ENCODE data around the gene TTC21A. TPM values are rescaled to one million over a fixed set of nuclear protein-coding genes. Genes with fewer than 3 reads are reported as not detected.
"Not testable (repeated sequence)": the region's sequence is repeated elsewhere in the genome, so short reads cannot be mapped to it uniquely, and the experiment has no call there.

TTC21A gene
- total RNA-seq, 2 experiments from 2014 or later = 1.5 to 1.6 TPM

- no peaks in the 10 kb centered on the region for H3K27me3 Mint-ChIP-seq (ENCODE audit: low read depth)
- intact Hi-C loops (cut with micrococcal nuclease) = no loop called here
- DNase-seq = no peak
- H3K4me3 Mint-ChIP-seq = no peak overlapping the region
- no peaks in the 10 kb centered on the region for H3K36me3 Mint-ChIP-seq (ENCODE audit: low read depth)
- CTCF ChIA-PET = interaction anchor here (0.7 kb wide), 1 partner anchor 54 kb away, joined by 3 read pairs; no protein-coding TSS in a partner anchor
- no peaks in the 10 kb centered on the region for H3K9me3 Mint-ChIP-seq
- no peak overlapping the region for H3K27ac Mint-ChIP-seq
- H3K4me1 Mint-ChIP-seq (ENCODE audit: low read depth) = peaks cover 20% of the 10 kb centered on the region
Measured at GRCh38 chr3:39168156-39168780, 60.8 kb downstream of the TTC21A start.

DNA sequence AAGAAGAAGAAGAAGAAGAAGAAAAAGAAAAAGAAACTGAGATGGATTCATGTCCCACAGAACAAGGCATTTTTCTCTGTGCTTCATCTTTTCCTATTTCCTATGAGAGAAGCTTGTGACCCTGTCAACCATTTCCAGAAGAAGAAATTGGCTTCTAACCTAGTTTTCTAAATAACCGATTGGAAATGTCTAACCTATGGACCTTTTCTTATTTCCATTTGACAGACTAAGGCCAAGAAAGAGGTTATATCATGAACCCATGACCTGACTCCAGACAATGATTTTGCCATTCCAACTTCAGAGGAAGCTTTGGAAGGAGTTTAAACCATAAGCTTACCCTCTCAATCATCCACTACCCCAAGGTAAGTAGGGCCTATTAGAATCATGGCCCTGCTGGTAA lies 62.2 kb downstream of the TTC21A start:
- no peaks in the 10 kb centered on the region for H3K27me3 Mint-ChIP-seq (ENCODE audit: low read depth)
- DNase-seq = no peak
- CTCF ChIA-PET = interaction anchor here (0.7 to 0.8 kb wide), 2 partner anchors 47 to 49 kb away, joined by 3 to 4 read pairs; no protein-coding TSS in a partner anchor
- H3K4me3 Mint-ChIP-seq = no peak overlapping the region
- H3K9me3 Mint-ChIP-seq = peaks cover under 1% of the 10 kb centered on the region
- intact Hi-C loops (cut with micrococcal nuclease) = no loop called here
- H3K36me3 Mint-ChIP-seq (ENCODE audit: low read depth) = no peaks in the 10 kb centered on the region
- no peak overlapping the region for H3K27ac Mint-ChIP-seq
- H3K4me1 Mint-ChIP-seq (ENCODE audit: low read depth) = peaks cover 20% of the 10 kb centered on the region

DNA sequence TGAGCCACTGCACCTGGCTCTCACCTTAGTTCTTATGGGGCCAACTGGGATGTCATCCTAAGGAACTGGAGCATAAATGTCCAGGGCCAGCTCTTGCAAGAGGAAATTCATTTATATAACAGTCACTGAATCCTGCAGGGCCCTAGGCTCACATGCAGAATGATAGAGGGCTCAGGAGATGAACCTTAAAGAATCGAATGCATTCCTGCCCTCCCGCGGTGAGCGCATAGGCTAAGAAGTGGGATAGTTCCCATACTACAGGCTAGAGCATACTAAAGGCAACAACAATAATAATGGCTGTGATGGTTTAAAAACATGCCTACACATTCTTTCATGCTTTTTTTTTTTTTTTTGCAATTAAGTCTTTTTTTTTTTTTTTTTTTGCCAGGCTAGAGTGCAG lies 63.0 kb downstream of the TTC21A start:
- no peaks in the 10 kb centered on the region for H3K27me3 Mint-ChIP-seq (ENCODE audit: low read depth)
- peaks cover 19% of the 10 kb centered on the region for H3K4me1 Mint-ChIP-seq (ENCODE audit: low read depth)
- DNase-seq = no peak
- intact Hi-C loops (cut with micrococcal nuclease) = no loop called here
- H3K36me3 Mint-ChIP-seq (ENCODE audit: low read depth) = no peaks in the 10 kb centered on the region
- H3K4me3 Mint-ChIP-seq = no peak overlapping the region
- no peak overlapping the region for H3K27ac Mint-ChIP-seq
- peaks cover 2% of the 10 kb centered on the region for H3K9me3 Mint-ChIP-seq
- CTCF ChIA-PET = interaction anchor here (0.7 kb wide), 1 partner anchor 50 kb away, joined by 3 read pairs; no protein-coding TSS in a partner anchor

DNA sequence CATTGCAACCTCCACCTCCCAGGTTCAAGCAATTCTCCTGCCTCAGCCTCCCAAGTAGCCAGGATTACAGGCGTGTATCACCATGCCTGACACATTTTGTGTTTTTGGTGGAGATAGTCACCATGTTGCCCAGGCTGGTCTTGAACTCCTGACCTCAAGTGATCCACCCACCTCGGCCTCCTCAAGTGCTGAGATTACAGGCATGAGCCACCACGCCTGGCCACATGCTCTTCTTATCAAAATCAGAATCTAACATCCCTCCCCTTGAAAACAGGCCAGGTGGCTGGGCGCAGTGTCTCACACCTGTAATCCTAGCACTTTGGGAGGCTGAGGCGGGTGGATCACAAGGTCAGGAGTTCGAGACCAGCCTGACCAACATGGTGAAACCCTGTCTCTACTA lies 63.4 kb downstream of the TTC21A start:
- H3K4me3 Mint-ChIP-seq; DNase-seq; H3K36me3 Mint-ChIP-seq (ENCODE audit: low read depth); H3K27me3 Mint-ChIP-seq (ENCODE audit: low read depth); H3K27ac Mint-ChIP-seq; H3K9me3 Mint-ChIP-seq; intact Hi-C loops (cut with micrococcal nuclease): not testable (repeated sequence)
- peaks cover 22% of the 10 kb centered on the region for H3K4me1 Mint-ChIP-seq (ENCODE audit: low read depth)
- CTCF ChIA-PET = interaction anchor here (1.2 kb wide), 1 partner anchor 9 kb away, joined by 4 read pairs; no protein-coding TSS in a partner anchor

DNA sequence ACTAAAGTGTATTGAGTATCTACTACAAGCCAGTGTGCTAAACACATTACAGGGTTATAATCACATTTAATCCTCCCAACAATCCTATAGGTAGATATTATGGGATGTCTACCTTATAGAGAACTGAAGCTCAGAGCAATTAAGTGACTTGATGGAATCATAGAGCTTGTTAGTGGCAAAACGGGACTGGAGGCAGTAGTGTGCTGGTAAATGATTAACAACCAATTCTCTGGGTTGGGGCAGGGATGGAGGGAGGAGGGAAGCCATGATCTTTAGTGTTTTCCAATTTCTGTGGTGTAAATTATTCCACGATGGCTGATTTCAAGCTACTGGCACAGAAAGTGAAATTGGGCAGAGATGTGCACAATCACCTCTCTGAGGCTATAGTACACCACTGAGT lies 64.4 kb downstream of the TTC21A start:
- intact Hi-C loops (cut with micrococcal nuclease) = no loop called here
- Mint-ChIP-seq H3K4me1 (ENCODE audit: low read depth) (peaks cover 22% of the 10 kb centered on the region), H3K9me3 (peaks cover 7% of the 10 kb centered on the region), H3K27me3 (ENCODE audit: low read depth) (no peaks in the 10 kb centered on the region), H3K4me3 (no peak overlapping the region), H3K27ac (no peak overlapping the region), H3K36me3 (ENCODE audit: low read depth) (peaks cover 3% of the 10 kb centered on the region)
- CTCF ChIA-PET = interaction anchor here (1.2 to 2.3 kb wide), 3 partner anchors 10 to 116 kb away, joined by 4 to 8 read pairs (median 8); no protein-coding TSS in a partner anchor
- DNase-seq = no peak

GRCh38 chr3:39173318-39174125 lies 66.0 kb downstream of the TTC21A start:
- H3K27ac Mint-ChIP-seq = no peak overlapping the region
- peaks cover 29% of the 10 kb centered on the region for H3K4me1 Mint-ChIP-seq (ENCODE audit: low read depth)
- no peak overlapping the region for H3K4me3 Mint-ChIP-seq
- no peak for DNase-seq
- peaks cover 3% of the 10 kb centered on the region for H3K36me3 Mint-ChIP-seq (ENCODE audit: low read depth)
- intact Hi-C loops (cut with micrococcal nuclease) = no loop called here
- H3K9me3 Mint-ChIP-seq = peaks cover 7% of the 10 kb centered on the region
- CTCF ChIA-PET = interaction anchor here (1.0 to 2.3 kb wide), 6 partner anchors 15 to 173 kb away, joined by 3 to 8 read pairs (median 3); no protein-coding TSS in a partner anchor
- H3K27me3 Mint-ChIP-seq (ENCODE audit: low read depth) = no peaks in the 10 kb centered on the region

DNA sequence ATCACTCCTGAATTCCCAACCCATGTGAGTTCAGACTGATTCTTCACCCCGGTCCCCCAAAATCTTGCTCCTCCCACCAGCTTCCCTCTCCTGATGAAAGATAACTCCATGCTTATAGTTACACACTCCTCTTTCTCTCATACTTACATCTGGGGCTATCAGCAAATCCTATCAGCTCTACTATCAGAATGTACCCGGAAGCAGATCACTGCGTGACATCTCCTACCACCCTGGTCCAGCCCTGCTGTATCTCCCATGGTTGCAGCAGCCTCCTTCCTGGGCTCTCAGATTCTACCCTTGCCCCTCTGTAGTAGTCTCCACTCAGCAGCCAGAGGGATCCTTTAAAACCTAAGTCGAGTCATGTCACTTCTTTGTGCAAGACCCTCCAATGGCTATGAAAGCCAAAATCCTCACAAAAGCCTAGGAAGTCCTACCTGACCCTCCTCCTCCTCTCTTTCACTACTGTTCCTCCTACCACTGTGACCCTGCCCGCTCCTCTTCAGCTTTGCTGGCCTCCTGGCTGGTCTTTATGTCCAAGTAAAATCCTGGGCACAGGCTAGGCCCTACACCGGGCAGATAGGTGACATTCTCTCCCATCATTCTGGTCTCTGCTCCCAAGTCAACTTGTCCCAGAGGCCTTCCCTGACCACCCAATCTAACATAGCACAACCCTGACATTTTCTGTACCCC lies 68.7 kb downstream of the TTC21A start:
- Mint-ChIP-seq H3K4me1 (ENCODE audit: low read depth) (peaks cover 48% of the 10 kb centered on the region), H3K27me3 (ENCODE audit: low read depth) (no peaks in the 10 kb centered on the region), H3K27ac (peak overlapping the region; percentile 92), H3K4me3 (no peak overlapping the region), H3K36me3 (ENCODE audit: low read depth) (peaks cover 3% of the 10 kb centered on the region), H3K9me3 (peaks cover 7% of the 10 kb centered on the region)
- CTCF ChIA-PET = interaction anchor here (0.9 kb wide), 1 partner anchor 116 kb away, joined by 3 read pairs; no protein-coding TSS in a partner anchor
- intact Hi-C loops (cut with micrococcal nuclease) = no loop called here
- DNase-seq = no peak

- H3K36me3 Mint-ChIP-seq (ENCODE audit: low read depth) = peaks cover 3% of the 10 kb centered on the region
- no peaks in the 10 kb centered on the region for H3K27me3 Mint-ChIP-seq (ENCODE audit: low read depth)
- intact Hi-C loops (cut with micrococcal nuclease) = loop anchor here (1.0 kb wide), 1 partner anchor 127 kb away; the partner anchor contains the start of gene SCN11A
- peak; percentile 94 for DNase-seq
- peaks cover 49% of the 10 kb centered on the region for H3K4me1 Mint-ChIP-seq (ENCODE audit: low read depth)
- peak overlapping the region; percentile 72 for H3K4me3 Mint-ChIP-seq
- peak overlapping the region; percentile 92 for H3K27ac Mint-ChIP-seq
- H3K9me3 Mint-ChIP-seq = peaks cover 7% of the 10 kb centered on the region
- CTCF ChIA-PET = interaction anchor here (0.9 to 1.9 kb wide), 7 partner anchors 13 to 114 kb away, joined by 3 to 9 read pairs (median 4); no protein-coding TSS in a partner anchor
Measured at GRCh38 chr3:39177708-39178332, 70.3 kb downstream of the TTC21A start.

- no peaks in the 10 kb centered on the region for H3K27me3 Mint-ChIP-seq (ENCODE audit: low read depth)
- peaks cover 7% of the 10 kb centered on the region for H3K9me3 Mint-ChIP-seq
- peak overlapping the region; percentile 92 for H3K27ac Mint-ChIP-seq
- intact Hi-C loops (cut with micrococcal nuclease) = loop anchor here (1.0 kb wide), 1 partner anchor 127 kb away; the partner anchor contains the start of gene SCN11A
- peaks cover 3% of the 10 kb centered on the region for H3K36me3 Mint-ChIP-seq (ENCODE audit: low read depth)
- peaks cover 49% of the 10 kb centered on the region for H3K4me1 Mint-ChIP-seq (ENCODE audit: low read depth)
- peak; percentile 59 for DNase-seq
- H3K4me3 Mint-ChIP-seq = peak overlapping the region; percentile 72
- CTCF ChIA-PET = interaction anchor here (0.9 to 1.9 kb wide), 7 partner anchors 13 to 114 kb away, joined by 3 to 9 read pairs (median 4); no protein-coding TSS in a partner anchor
Measured at GRCh38 chr3:39178553-39178952, 71.1 kb downstream of the TTC21A start.

- H3K4me1 Mint-ChIP-seq (ENCODE audit: low read depth) = peaks cover 49% of the 10 kb centered on the region
- CTCF ChIA-PET = interaction anchor here (0.7 to 1.2 kb wide), 3 partner anchors 17 to 53 kb away, joined by 3 read pairs; no protein-coding TSS in a partner anchor
- DNase-seq = peak; percentile 57
- peaks cover 3% of the 10 kb centered on the region for H3K36me3 Mint-ChIP-seq (ENCODE audit: low read depth)
- H3K27ac Mint-ChIP-seq = peak overlapping the region; percentile 92
- H3K27me3 Mint-ChIP-seq (ENCODE audit: low read depth) = no peaks in the 10 kb centered on the region
- peaks cover 5% of the 10 kb centered on the region for H3K9me3 Mint-ChIP-seq
- peak overlapping the region; percentile 85 for H3K4me3 Mint-ChIP-seq
- intact Hi-C loops (cut with micrococcal nuclease) = loop anchor here (1.0 to 2.0 kb wide), 6 partner anchors 12 to 226 kb away; partner anchors contain the start of genes RPSA and XIRP1
Measured at GRCh38 chr3:39180183-39180545, 72.7 kb downstream of the TTC21A start.

DNA sequence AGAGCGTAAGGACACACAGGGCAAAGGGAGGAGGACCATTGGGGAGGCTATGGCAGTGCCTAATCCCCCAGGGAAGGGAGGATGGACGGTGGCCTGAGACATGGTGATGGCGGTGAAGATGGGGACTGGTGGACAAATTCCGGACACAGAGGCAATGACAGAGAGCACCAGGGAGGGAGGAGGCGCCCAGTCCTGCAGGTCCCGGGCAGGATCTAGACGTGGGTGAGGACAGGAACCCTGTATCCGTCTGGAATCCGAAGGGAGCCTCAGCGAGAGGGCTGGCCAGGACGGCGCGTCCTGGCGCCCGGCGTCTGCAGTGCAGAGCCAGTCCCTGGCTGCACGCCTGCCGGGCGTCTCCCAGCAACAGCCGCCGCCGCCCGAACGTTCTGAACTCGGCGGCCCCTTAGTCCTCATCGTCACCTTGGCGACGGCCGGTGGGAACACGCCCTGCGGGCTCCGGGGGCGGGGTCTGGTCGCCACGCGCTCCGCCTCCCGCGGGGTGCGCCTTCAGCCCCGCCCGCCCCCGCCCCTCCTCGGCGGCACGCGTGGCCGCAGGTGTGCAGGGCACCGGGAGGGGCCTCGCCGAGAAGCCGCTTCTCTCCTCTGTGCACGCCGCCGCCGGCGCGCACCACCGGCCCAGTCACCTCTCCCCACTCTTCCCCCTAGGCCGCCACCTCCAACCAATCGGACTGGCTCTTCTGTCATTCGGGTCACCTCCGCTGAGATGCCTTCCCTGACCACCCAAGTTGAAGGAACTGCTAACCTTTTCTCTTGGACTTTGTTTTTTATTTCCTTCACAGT lies 73.3 kb downstream of the TTC21A start:
- Mint-ChIP-seq H3K27ac (peak overlapping the region; percentile 92), H3K4me1 (ENCODE audit: low read depth) (peaks cover 46% of the 10 kb centered on the region), H3K4me3 (peak overlapping the region; percentile 85), H3K9me3 (peaks cover 3% of the 10 kb centered on the region), H3K36me3 (ENCODE audit: low read depth) (peaks cover 1% of the 10 kb centered on the region), H3K27me3 (ENCODE audit: low read depth) (no peaks in the 10 kb centered on the region)
- CTCF ChIA-PET = interaction anchor here (1.1 to 1.2 kb wide), 2 partner anchors 17 to 32 kb away, joined by 3 read pairs; no protein-coding TSS in a partner anchor
- intact Hi-C loops (cut with micrococcal nuclease) = loop anchor here (1.0 to 2.0 kb wide), 7 partner anchors 12 to 226 kb away; partner anchors contain the start of genes RPSA and XIRP1
- peak; percentile 89 for DNase-seq

Measured in activated naive CD4-positive, alpha-beta T cell treated with anti-CD3 and anti-CD28 coated beads for 36 hours (primary cell).